Measurements from ENCODE around the gene MPP1.
A peak's percentile ranks its signal among the peaks of the same experiment; 100 is the strongest.

MPP1 gene

DNA sequence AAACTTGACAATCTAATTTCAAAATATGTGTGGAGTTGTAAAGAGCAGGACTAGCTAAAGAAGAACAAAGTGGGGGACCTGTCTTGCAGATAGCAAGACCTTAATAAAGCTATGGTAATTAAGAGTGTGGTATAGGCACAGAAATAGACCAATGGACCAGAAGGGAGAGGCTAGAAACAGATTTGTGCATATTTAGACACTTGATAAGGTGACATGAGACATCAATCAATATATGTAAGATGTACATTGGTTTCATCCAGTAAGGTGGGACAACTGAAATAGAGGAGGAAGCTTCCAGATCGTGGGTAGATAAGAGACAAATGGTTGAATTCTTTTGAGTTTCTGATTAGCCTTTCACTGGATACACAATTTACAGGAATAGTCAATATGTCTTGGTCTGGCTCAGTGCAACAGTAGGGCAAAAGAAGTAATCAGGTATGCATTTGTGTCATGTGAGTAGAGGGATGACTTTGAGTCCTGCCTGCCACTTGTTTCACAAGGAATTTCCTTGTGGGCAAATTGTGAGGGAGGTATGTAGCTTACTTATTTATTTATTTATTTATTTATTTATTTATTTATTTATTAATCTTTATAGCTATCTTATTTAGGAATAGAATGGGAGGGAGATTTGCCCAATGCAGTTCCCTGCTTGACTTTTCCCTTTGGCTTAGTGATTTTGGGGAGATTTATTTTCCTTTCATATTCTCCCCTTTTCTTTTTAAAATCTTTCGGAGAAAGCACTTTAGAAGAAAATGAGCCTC lies 7.2 kb upstream of the MPP1 start:
- no peak for DNase-seq

DNA sequence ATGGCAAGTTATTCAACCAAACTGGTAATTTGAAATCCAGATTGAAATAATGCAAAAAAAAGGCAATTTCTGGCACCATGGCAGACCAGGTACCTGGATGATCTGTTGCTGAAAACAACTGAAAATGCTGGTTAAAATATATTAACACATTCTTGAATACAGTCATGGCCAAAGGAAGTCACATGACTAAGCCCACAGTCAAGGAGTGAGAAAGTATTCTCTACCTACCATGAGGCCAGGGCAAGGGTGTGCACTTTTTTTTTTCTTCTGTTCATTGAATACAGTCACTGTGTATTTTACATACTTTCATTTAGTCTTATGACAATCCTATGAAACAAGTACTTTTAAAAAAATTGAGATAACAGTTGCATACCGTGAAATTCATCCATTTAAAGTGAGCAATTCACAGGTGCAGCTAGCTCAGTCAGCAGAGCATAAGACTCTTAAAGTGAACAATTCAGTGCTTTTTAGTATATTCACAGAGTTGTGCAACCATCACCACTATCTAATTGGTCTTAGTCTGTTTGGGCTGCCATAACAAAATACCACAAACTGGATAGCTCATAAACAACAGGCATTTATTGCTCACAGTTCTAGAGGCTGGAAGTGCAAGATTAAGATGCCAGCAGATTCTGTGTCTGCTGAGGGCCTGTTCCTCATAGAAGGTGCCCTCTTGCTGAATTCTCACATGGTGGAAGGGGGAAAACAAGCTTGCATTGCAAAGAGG lies 4.8 kb upstream of the MPP1 start:
- no peak for DNase-seq

DNA sequence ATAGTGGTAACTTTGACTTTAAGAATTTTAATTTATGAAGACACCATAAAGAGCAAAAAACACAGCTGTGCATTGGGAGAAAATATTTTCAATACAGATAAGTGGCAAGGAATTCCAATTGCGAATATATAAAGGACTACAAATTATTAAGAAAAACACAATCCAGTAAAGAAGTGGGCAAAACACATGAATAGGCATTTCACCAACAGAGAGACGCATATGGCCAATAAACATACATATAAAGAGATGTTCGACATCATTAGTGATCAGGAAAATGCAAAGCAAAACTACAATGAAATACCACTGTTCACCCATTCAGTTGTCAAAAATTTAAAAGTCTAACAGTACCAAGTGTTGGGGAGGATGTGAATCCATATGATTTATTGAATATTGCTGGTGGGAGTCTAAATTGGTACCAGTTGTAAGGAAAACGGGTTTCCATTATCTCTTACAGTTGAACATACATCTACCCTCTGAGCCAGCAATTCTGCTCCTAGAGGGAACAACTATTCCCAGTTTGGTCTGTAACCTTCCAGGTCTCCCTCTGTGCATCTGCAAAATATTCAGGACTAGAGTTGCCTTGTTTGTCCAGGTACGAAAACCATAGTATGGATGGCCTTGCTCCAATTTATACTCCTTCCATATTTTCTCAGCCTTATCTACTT lies 1.7 kb upstream of the MPP1 start:
- DNase-seq, result no peak

DNA sequence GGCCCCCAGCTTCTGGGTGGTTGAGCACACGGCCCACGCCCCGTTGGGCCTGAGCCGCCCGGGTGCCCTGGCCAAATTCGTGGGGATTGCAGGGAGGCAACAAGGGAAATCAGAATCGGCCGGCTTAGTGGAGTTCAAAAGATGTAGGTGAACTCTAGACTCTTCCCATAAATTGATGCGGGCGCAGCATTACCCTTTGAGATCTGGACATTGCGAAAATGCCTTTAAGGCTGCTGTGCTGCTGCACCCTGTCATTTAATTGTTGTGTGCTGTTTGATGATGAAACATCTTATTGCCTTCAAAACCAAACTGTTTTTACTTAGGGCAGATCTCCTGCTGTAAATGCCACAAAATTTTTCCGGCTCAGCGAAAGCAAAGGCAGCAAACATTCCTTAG lies 409 bp upstream of the MPP1 start:
- DNase-seq, result no peak

DNA sequence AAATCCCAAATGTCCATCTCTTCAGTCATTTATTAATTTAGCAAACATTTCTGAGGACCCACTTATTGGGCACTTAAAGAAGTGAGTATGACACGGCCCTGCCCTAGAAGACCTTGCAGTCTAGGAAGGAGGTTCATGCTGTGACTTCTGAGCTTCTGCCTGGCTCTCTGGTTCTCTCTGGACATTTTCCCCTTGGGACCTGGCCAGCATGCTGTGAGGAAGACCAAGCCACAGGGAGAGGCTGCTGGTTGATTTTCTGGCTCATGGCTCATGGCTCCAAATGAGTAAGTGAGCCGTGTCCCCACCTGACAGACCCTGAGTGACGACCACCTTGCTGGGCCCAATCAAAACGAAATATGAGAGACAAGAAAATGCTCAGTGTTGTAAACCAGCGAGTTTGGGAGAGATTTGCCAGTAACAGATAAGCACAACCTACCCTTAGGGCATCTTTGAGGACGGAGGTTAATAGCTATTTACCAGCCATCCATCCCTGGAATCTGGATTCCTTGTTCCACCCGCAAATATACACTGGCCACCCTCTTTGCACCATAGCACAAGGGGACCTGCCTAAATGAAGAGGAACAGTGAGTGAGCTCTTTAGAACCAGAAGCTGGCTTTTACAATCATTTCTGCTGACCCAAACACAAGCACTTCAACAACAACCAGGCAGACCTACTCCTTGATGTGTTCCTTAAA lies 876 bp downstream of the MPP1 start:
- DNase-seq, result no peak

DNA sequence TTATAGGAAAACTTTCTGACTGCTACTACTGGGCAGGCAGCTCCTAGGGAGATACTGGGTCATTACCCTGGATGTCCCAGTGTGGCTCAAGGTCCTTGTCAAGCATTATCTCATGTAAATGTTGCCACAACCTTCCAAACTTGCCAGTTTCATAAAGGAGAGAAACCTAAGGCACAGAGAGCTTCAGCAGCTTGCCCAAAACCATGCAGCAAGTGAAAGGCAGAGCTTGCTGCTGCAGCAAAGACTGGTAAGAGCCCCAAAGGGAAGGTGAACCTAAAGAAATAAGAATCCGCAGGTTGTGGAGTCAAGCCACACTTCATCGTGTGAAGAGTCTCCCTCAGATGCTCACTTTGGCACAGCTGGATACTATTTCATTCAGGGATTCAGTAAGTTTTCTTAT lies 2.3 kb downstream of the MPP1 start:
- no peak for DNase-seq

DNA sequence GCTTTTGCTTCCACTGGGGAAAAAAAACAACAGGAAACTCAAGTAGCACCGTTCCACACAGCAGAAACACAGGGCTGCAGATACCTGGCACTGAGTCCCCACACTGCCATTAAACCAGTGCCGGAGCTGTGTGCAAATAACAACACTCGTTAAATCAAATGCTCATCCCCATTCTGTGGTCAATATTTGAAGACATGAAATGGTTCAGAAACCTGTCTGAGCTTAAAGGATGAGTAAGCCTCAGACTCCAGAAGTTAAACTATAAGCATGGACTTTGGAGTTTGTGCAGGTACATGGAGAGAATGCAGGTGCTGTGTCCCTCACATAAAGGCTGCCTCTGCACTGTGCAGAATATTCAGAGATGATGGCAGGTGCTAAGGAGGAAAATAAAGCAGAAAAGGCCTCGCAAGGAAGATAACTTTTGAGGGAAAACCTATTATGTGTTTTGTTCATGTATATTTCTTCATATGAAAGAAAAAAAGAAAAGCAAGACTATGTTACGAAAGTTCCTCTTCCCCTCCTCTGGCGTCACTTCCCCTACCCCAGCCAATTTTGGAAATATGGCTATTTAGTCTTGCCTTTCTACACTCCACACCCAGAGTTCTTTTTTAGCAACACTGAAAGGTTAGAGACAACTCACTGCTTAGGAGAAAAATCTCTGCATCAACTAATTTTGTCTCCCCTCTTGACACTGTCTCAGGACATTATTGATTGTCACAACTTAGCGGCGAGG lies 4.6 kb downstream of the MPP1 start:
- DNase-seq, result no peak

DNA sequence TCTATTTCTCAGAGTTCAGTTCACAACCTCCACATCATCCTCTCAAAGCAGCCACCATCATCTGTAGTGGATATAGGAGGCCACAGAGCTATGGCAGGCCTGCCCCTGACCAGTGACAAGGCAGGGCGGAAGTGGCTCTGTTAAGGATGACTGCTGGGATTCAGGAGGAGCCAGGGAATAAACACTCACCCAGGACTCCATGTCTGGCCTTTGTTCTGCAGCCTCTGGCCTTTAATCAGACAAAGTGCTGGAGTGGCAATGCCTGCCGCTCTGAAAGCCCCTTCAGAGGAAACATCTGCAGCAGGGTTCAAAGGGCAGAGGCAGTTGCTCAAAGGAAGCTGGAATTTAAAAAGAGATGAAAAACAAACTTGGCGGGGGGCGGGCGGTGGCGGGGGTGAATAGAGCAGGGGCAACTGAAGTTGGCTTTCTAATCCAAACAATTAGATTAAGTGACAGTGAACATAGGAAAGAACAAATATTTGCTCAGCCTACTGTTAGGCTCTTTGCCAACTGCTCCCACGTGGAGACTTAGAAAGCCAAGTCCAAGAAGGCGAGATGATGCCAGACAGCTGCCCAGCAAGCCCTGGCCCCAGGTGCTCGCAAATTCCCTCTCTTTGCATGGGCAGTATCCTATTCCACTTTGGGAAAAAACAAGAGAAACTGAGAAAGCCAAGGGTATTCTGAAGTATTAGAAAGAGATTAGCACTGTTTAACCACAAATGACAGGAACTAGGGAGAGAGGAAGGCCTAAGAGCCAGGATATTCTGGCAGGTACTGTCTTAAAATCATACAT lies 5.5 kb downstream of the MPP1 start:
- no peak for DNase-seq

DNA sequence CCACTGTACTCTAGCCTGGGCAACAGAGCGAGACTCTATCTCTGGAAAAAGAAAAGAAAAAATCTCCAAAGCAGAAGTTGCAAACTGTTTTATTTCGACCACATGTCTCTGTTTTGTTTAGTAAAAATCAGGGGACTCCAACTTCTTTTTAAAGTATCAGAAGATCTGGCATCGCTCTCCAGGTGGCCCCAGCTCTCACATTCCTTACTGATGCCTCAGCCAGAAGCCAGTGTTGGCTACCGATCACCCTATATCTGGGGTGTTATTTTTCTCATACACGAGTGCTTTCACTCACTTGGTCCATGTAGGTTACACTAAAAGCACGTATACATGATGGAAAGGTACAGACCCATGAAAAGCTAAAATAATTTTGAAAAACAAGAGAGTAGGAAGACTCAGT lies 8.3 kb downstream of the MPP1 start:
- DNase-seq, result no peak

DNA sequence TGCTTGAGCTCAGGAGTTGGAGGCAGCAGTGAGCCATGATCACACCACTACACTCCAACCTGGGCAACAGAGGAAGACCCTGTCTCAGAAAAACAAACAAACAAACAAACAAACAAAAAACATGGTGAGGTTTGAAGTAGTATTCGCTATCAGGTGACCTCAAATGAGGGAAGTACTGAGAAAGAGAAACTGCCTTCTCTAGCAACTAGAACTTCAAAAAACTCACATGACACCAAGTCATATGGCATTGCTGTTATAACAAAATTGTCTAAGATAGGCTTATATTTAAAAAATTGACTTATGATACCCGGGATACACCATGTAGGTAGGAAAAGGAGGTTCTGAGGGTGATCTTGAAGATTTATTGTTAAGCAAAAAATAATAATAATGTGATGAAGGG lies 10.3 kb downstream of the MPP1 start:
- no peak for DNase-seq

DNA sequence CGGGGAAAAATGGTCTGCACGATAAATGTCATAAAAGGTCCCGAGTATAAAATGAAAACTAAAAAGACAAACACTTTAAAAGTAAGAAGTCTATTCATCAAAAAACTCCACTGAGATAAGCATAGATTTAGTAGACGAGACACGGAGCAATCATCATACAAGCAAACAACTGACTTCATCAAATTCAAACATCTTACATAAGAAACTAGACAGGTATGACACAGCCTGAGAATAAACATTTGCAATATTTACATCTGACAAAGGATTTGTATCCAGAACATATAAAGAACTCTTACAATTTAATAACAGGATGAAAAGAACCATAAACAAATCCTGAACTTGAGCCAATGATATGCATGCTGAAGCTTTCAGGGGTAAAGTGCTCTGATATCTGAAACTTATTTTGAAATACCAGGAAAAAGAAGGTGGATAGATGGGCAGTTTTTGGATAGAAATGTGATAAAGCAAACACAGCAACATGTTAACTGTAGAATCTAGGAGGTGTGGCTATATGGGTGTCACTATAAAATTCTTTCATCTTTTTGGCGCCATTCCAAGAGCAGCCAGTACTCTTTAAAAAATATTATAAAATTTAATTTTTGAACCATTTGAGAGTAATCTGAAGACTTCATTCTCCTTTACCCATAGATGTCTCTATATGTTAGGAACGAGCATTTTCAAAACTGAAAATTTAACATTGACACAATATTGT lies 12.0 kb downstream of the MPP1 start:
- no peak for DNase-seq

DNA sequence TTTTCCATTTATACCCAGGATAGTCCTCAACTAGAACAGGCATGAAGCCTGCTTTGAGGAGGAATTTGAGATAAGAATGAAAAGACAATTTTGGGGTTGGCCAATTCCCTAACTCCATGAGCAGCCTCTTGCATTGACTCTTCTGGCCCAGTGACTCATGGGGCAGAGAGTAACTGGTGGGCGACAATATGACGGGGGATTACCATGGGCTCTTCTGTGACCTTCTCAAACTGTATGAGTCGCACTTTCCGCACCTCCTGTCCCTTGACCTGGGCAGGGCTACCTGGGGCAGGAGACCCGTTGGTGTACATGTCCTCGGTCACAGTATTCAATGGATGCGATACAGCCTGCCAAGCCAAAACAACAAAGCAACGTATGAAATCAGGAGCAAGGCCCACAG lies 13.3 kb downstream of the MPP1 start:
- DNase-seq, result no peak

DNA sequence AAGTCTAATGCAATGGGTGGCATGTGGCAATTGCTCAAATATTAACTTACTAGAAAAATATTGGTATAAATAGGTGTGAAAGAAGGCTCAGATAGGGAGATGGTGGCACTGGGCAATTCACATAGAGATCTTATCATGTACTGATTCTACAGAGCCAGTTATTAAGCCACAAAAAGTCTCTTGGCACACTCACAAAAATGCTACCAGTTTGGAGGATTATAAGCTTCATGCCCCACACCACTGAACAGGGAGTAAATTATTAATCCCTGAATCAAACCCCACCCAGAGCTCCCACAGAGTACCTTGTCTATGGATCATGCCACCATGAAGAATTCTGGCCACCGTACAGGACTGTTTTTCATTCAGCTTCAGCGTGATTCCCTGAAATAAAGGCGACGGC lies 13.8 kb downstream of the MPP1 start:
- DNase-seq, result no peak

DNA sequence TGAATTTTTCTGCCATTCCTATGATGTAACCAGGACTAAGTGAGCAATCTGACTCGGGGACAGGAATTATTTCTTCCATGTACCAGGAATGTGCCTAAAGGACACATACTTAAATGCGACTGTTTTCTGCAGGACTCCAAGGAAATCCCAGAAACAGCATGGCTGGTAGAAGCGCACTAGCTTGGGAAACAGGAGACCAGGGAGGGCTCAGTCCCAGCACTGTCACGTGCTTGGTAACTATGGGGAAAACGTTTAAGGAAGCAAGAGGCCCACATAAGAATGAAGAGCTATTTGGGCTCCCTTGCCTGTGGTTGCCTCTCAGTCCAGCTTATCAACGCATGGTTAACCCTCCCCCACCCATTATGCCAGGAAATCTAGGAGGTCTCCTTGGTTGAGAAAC lies 19.6 kb downstream of the MPP1 start:
- DNase-seq, result no peak

DNA sequence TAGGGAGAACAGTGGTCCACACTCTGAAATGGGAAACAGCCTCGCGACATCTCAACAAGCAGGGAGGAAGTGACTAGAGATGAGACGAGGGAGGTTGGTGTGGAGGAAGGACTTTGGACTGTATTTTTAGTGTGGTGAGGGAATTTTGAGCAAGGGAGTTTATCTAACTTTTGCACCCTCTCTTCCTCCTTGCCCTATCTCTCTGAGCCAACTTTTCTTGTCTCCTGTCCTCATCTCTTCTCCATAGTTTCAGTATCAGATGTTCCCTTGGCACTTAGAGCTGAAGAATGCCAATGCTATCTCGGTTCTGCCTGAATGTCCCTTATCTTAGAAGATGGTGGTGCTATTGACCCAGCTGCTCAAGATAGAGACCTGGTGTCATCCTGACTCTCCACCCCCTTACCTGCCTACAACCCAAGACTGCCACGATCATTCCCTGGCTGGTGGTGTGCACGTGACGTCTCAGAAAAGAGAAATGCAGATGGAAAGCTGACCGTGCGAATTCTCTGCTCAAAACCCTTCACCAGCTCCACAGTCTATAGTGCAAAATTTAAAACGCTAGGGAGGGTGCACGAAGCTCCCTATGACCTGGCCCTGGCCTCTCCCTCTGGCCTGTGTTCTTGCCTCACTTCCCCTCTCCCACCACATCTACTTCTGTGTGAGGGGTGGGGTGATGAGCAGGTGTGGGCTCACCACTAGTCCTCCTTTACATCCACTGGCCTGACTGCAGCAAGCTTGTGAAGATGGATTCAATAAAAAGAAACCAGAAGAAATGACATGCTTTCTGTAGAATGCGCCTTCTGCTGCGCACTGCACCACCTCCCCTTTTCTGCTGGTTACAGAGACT lies 20.9 kb downstream of the MPP1 start:
- DNase-seq, result no peak

DNA sequence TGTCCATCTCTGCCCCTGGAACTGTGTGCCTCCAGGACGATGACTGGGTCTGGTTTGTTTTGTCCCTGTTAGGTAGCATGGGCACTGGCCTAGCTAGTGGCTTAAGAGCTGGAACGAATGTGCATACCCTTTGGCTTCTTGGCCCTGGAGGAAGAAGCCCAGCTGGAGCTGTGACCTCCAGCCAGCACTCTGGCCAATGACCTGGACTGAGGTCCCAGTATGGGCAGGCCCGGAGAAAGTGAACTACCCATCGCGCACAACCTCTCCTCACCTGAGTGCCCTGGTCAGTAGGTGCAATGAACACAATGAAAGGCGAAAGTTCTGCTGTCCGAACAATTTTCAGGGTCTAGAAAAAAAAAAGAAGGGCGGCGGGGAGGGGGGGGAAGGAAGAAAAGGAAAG lies 24.3 kb downstream of the MPP1 start:
- no peak for DNase-seq

DNA sequence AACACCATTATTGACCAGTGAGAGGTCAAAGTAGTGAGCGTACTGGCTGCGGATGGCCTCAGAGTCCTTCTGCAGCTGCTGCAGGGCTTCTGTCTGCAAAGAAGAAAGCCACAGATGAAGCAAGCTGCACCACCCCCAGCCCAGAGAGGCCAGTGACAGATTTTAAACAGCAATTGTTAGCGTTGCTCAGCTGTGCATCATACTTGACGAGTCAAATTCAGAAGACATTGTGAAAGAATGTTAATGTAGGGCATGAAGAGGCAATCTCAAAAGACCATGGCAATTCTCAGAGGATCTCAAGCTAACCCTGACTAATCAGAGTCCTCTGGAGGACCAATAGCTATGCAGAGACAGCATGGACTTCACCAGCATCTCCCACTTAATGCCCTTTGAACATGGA lies 26.0 kb downstream of the MPP1 start:
- no peak for DNase-seq

DNA sequence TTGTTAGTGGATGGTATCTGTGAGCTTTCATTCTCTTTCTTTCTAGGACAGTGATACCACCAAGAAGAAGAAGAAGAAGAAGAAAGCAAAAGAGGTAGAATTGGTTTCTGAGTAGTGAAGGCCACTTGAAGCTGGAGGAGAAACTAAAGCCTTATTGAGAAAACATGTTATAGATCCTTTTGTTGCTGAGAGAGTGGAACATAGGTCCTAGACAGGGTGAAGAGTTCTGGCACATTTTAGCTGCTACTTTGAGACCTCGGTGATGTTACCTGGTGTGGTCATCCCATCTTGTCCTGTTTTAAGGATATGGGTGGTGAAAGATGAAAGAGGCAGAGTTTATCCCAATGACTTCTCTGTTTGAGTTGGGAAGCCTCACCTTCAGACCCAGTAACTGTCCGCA lies 28.5 kb downstream of the MPP1 start:
- DNase-seq, result no peak

DNA sequence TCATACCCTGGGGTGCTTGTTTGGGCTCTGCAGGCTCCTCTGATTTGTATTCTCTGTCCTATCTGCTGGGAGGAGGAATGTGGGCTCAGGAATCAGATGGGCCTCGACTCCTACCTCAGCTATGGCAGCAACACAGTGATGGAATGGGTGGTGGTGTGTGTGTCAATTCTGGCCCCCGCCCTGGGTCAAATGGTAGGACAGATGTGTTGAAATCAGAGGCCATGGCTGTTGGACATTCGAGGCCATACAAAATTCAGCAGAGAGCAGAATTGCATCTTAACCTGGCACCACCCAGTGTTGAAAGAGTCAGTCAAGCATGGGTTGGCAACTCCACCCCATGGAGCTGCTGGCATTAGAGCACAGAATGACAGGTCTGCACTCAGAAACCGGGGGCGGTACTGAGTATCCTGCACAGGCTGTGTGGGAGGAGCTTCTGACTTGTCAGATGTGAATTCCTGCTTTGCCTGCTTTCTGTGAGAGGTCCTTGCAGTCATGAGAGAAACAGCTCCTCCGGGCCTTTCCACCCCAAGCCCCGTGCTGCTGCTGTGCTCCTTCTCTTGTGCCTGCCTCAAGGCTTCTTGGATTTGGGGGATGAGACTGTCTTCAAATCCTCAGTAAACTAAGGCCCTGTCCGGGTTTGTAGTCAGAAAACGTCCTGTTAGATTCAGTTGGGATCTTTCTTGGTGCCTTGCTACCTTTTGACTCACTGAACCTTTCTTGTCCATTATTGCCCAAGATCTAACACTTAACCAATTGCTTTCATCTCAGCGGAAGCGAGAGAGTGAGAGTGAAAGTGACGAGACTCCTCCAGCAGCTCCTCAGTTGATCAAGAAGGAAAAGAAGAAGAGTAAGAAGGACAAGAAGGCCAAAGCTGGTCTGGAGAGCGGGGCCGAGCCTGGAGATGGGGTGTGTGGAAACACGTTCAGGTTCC lies 29.6 kb downstream of the MPP1 start:
- peak; percentile 9 for DNase-seq

Data from CD4-positive, alpha-beta T cell treated with Interleukin-6 for 4 hours (primary cell).